ENCODE data around the gene YBX2.
"Not testable (repeated sequence)": the region's sequence is repeated elsewhere in the genome, so short reads cannot be mapped to it uniquely, and the experiment has no call there.

The YBX2 gene

GRCh38 chr17:7249830-7250229, 44.6 kb downstream of the YBX2 start:
- no peak for DNase-seq

- no peak for DNase-seq
These were observed 45.2 kb downstream of the YBX2 start for GRCh38 chr17:7249214-7249613.

DNA sequence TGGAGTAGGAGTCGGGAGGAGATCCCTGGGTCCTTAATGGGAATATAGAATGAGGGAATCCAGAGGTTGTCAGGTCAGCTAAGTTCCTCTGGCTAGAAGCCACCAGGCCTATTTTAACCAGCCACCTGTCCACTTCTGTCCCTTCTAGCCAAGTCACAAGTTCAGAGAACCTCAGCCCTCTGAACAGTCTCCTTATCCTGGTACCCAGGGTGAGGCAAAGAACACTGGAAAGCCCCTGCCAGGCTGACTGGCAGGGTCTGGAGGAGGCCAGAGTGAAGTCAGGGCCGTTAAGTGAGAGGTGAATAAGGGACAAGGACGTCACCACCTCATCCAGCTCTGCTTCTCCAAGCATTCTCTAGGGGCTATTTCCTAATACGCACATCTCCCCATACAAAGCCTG, 45.6 kb downstream of the YBX2 start:
- DNase-seq = no peak

GRCh38 chr17:7246779-7247178, 47.7 kb downstream of the YBX2 start:
- DNase-seq = no peak

GRCh38 chr17:7243838-7244237, 50.6 kb downstream of the YBX2 start:
- DNase-seq = not testable (repeated sequence)

DNA sequence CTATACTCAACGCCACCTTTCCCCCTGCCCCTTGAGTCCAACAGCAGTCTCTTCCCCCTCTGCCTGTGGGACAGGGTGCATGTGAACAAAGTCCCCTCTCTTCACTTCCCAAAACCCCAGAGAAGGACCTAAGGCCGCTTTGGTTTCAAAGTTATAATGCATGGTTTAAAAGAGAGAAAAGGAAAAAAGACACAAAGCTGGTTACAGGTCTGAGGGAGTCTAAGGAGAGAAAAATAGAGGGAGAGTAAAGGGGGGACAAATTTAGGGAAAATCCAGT, 51.0 kb downstream of the YBX2 start:
- DNase-seq = no peak

GRCh38 chr17:7242717-7243452, 51.6 kb downstream of the YBX2 start:
- peak; percentile 41 to 95 (median 88) for DNase-seq

GRCh38 chr17:7241783-7242716, 52.4 kb downstream of the YBX2 start, which contains the start of gene GABARAP:
Gene GABARAP (minus strand): TSS chr17:7242449. CDS start chr17:7242330, 119 bp downstream.
- DNase-seq = peak in 55 of 56 donors; percentile 52 to 95 (median 90)

GRCh38 chr17:7241090-7241733, 53.2 kb downstream of the YBX2 start:
- no peak for DNase-seq

- no peak for DNase-seq
These were observed 54.1 kb downstream of the YBX2 start for GRCh38 chr17:7240375-7240774.

DNA sequence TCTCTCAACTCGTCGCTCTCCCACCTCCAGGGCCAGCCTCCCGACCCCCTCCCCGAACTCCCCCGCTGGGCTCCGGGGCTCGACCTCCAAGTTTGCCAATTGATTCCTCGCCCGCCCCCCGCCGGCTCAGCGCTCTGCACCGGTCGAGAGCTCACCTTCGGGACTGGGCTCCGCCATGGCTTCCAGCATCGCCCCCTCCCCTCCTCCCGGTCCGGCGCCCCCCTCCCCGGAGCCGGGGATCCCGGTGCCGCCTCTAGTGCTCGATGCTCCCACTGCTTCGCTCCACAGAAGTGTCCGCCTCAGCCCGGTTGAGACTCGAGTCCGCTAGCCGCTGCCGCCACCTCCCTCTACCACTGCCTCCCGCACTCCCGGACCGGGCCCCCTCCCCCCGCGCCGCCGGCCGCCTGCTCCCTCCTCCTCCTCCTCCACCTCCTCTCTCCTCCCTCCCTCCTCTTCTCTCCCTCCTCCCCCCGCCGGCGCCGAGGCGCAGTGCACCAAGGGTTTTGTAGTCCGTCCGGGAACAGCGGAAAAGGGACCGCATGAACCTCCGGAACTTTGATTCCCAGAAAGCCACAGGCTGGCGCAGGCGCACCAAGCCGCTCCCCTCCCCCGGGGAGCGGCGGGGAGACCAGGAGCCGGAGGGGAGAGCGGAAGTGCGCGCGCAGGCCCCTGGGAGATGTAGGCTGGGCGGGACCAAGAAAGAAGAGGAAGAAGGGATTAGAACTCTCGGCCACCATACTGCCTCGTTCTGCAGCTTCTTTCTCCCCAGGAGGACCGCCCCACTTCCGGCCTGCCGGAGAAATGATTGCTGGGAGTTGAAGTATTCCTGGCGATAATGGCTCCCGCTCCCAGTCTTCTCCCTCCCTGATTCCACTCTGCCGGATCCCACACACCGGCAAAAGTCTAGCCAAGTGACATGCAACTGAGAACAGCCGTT, 55.1 kb downstream of the YBX2 start, which contains the start of gene PHF23:
TSS of gene PHF23 (minus strand) at position 367 of the 937 bp plus-strand sequence. CDS start at position 189, 178 bp downstream.
- peak; percentile 60 to 100 (median 99) for DNase-seq

DNA sequence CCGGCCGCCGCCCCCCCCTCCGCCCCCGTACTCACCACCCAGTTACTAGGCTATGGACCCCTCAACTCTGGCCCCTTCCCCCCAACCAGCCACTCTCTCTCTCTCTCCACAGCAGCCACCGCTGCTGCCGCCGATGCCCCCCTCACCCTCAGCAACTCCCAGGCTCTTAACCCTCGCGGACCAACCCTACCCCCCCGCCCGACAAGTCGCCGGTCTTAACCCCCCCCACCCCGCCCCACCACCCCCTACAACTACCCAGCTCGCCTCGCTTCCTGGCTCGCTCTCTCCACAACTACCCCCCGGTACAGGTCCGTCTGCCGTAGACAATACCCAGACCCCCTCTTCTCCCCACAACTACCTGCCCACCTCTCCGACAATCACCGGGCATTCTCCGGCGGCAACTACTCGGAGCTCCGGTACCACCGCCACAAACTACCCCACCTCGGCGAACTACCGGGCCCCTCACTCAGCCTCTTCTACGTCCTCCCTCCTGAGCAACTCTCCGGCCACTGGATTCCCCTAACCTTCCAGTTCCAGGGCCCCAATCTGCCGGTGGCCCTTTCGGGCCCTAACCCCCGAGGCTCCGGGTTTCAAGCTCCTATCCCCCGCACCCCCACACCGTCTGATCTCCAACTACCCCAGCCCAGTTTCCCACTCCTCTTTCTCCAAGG, 55.9 kb downstream of the YBX2 start:
- DNase-seq = peak in 5 of 56 donors; percentile 47 to 66 (median 51)

All from amygdala (tissue), 56 donors.